WTC11 (cell line): Measurements from ENCODE around the gene GFRA1. TPM values are rescaled to one million over a fixed set of nuclear protein-coding genes. Genes with fewer than 3 reads are reported as not detected.

Experiments used
- ATAC-seq: fragments of 200-7000 bp; cut with Tn5 transposase; 2 replicates; pipeline ENCODE4 v1.10.0; 2021; ENCODE audit warnings: mild to moderate bottlenecking, moderate library complexity
- CTCF ChIA-PET: fragments of 300-600 bp; sonication (Branson Sonifier 250); formaldehyde crosslinking; loops from one replicate; lab custom pipeline; 2021; ENCODE audit warnings: antibody characterized with exemption; lab: Charles Lee
- POLR2A ChIA-PET: fragments of 350-600 bp; sonication (Branson Sonifier 250); formaldehyde crosslinking; loops from one replicate; lab custom pipeline; 2021; ENCODE audit warnings: antibody characterized with exemption; lab: Charles Lee
- DNase-seq: peaks from one replicate; pipeline ENCODE4 v3.0.0; 2021; ENCODE audit warnings: low spot score
- H3K27ac Mint-ChIP-seq: 2 replicates; pipeline ENCODE4 v1.8.0; 2021; ENCODE audit warnings: mixed read lengths
- H3K27me3 Mint-ChIP-seq: 2 replicates; pipeline ENCODE4 v1.8.0; 2021; ENCODE audit warnings: low read depth, mild to moderate bottlenecking, moderate library complexity, mixed read lengths
- H3K36me3 Mint-ChIP-seq: 2 replicates; pipeline ENCODE4 v1.8.0; 2021; ENCODE audit warnings: mixed read lengths
- H3K4me1 Mint-ChIP-seq: 2 replicates; pipeline ENCODE4 v1.8.0; 2022; ENCODE audit warnings: mixed read lengths
- H3K4me3 Mint-ChIP-seq: 2 replicates; pipeline ENCODE4 v1.8.0; 2021; ENCODE audit warnings: mild to moderate bottlenecking, moderate library complexity, mixed read lengths
- H3K9me3 Mint-ChIP-seq: 2 replicates; pipeline ENCODE4 v1.8.0; 2021; ENCODE audit warnings: mixed read lengths
- AR ChIP-seq: fragments of 250-450 bp; sonication (Bioruptor Pico); IDR thresholded peaks from 2 replicates; pipeline ENCODE4 v1.9.0; 2021; ENCODE audit warnings: mild to moderate bottlenecking
- CREM ChIP-seq: sonication (generic); formaldehyde crosslinking; IDR thresholded peaks from 2 replicates; pipeline ENCODE4 v1.8.1; 2022; ENCODE audit warnings: mild to moderate bottlenecking, missing genetic modification reagents, moderate library complexity
- E2F1 ChIP-seq: sonication (generic); formaldehyde crosslinking; IDR thresholded peaks from 2 replicates; pipeline ENCODE4 v1.8.0; 2022; ENCODE audit warnings: mild to moderate bottlenecking, missing genetic modification reagents
- E2F4 ChIP-seq: sonication (generic); formaldehyde crosslinking; IDR thresholded peaks from 2 replicates; pipeline ENCODE4 v1.8.1; 2022; ENCODE audit warnings: low read depth, mild to moderate bottlenecking, moderate library complexity, missing genetic modification reagents, borderline replicate concordance
- EMX1 ChIP-seq: fragments of 250-450 bp; sonication (Bioruptor Pico); IDR thresholded peaks from 2 replicates; pipeline ENCODE4 v1.8.0; 2021; ENCODE audit warnings: mild to moderate bottlenecking
- ERG ChIP-seq: fragments of 250-450 bp; sonication (Bioruptor Pico); IDR thresholded peaks from 2 replicates; pipeline ENCODE4 v1.8.0; 2021; ENCODE audit warnings: mild to moderate bottlenecking
- GABPB1 ChIP-seq: sonication (generic); formaldehyde crosslinking; IDR thresholded peaks from 2 replicates; pipeline ENCODE4 v1.8.1; 2023; ENCODE audit warnings: mild to moderate bottlenecking, missing genetic modification reagents
- IRF2 ChIP-seq: sonication (generic); formaldehyde crosslinking; IDR thresholded peaks from 2 replicates; pipeline ENCODE4 v1.8.0; 2022; ENCODE audit warnings: low read depth, missing genetic modification reagents, borderline replicate concordance
- JUN ChIP-seq: sonication (generic); formaldehyde crosslinking; IDR thresholded peaks from 2 replicates; pipeline ENCODE4 v1.8.0; 2023; ENCODE audit warnings: mild to moderate bottlenecking, missing genetic modification reagents
- NFATC4 ChIP-seq: fragments of 250-450 bp; sonication (Bioruptor Pico); IDR thresholded peaks from 2 replicates; pipeline ENCODE4 v1.9.0; 2021; ENCODE audit warnings: mild to moderate bottlenecking
- NFYB ChIP-seq: sonication (generic); formaldehyde crosslinking; conservative IDR thresholded peaks from 2 replicates; pipeline ENCODE4 v1.8.0; 2022; ENCODE audit warnings: low read depth, missing genetic modification reagents
- NR1H2 ChIP-seq: sonication (generic); formaldehyde crosslinking; IDR thresholded peaks from 2 replicates; pipeline ENCODE4 v1.9.0; 2021; ENCODE audit warnings: mild to moderate bottlenecking, moderate library complexity, missing genetic modification reagents
- PRRX2 ChIP-seq: fragments of 250-450 bp; sonication (Bioruptor Pico); IDR thresholded peaks from 2 replicates; pipeline ENCODE4 v1.8.0; 2021; ENCODE audit warnings: mild to moderate bottlenecking
- RELA ChIP-seq: sonication (generic); formaldehyde crosslinking; IDR thresholded peaks from 2 replicates; pipeline ENCODE4 v1.8.1; 2022; ENCODE audit warnings: missing genetic modification reagents, mild to moderate bottlenecking, borderline replicate concordance
- ZNF232 ChIP-seq: sonication (generic); formaldehyde crosslinking; IDR thresholded peaks from 2 replicates; pipeline ENCODE4 v1.8.0; 2022; ENCODE audit warnings: mild to moderate bottlenecking, missing genetic modification reagents
- ZNF317 ChIP-seq: sonication (generic); formaldehyde crosslinking; IDR thresholded peaks from 2 replicates; pipeline ENCODE4 v1.8.1; 2023; ENCODE audit warnings: low read depth, mild to moderate bottlenecking, moderate library complexity, missing genetic modification reagents, borderline replicate concordance
- ZNF423 ChIP-seq: fragments of 250-450 bp; sonication (Bioruptor Pico); IDR thresholded peaks from 2 replicates; pipeline ENCODE4 v2.1.2; 2022; ENCODE audit warnings: mild to moderate bottlenecking, moderate library complexity
- total RNA-seq: library from RNA; stranded (reverse); gene quantifications from 3 replicates; pipeline ENCODE4 v1.2.3, GENCODE V29; 2021
- TF ChIP-seq, protein P1 (sequence below): fragments of 250-450 bp; sonication (Bioruptor Pico); conservative IDR thresholded peaks from 2 replicates; pipeline ENCODE4 v1.9.0; 2021; ENCODE audit warnings: mild to moderate bottlenecking
- TF ChIP-seq, protein P2 (sequence below): fragments of 250-450 bp; sonication (Bioruptor Pico); IDR thresholded peaks from 2 replicates; pipeline ENCODE4 v2.1.2; 2022; ENCODE audit warnings: mild to moderate bottlenecking, moderate library complexity
- TF ChIP-seq, protein P3 (sequence below): sonication (generic); formaldehyde crosslinking; IDR thresholded peaks from 2 replicates; pipeline ENCODE4 v1.8.1; 2023; ENCODE audit warnings: mild to moderate bottlenecking, missing genetic modification reagents
- TF ChIP-seq, protein P4 (sequence below): sonication (generic); formaldehyde crosslinking; IDR thresholded peaks from 2 replicates; pipeline ENCODE4 v1.8.0; 2023; ENCODE audit warnings: missing genetic modification reagents

GFRA1 gene
- total RNA-seq, 1 experiment from 2014 or later, result 4.4 TPM

DNA sequence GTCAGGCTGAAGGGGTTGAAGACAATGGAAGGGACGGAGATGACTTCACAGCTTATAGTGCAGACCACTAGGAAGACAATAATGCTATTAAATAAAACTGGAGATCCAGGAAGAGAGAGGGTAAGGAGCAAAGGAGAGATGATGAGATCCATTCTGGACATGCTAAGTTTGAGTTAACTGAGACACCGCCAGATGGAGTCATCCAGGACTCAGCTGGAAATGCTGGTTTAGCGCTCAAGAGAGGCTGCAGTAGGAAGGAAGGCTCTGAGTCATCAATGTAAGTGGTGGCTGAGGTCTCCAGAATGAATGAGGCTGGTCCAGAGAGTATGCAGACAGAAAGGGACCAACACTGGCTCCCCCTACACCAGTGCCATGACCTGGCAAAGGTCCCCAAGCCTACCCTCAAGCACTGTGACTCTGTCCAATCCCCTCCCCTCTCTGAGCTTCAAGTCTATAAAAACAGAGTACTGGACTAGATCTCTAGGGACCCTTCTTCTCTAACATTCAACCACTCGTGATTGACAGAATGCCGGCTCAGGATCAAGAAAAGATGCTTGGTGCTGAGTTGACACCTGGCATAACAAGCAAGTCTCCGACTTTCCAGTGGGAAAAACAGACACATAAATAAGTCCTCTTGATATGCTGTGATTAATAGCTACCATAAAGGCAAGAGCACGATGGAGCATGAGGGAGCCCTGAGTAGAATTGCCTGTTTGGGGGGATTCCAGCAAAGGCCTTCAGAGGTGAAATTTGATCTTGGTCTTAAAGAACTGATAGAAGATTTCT, 8.9 kb downstream of the GFRA1 start (continued):
- TF ChIP-seq, protein P1, sequence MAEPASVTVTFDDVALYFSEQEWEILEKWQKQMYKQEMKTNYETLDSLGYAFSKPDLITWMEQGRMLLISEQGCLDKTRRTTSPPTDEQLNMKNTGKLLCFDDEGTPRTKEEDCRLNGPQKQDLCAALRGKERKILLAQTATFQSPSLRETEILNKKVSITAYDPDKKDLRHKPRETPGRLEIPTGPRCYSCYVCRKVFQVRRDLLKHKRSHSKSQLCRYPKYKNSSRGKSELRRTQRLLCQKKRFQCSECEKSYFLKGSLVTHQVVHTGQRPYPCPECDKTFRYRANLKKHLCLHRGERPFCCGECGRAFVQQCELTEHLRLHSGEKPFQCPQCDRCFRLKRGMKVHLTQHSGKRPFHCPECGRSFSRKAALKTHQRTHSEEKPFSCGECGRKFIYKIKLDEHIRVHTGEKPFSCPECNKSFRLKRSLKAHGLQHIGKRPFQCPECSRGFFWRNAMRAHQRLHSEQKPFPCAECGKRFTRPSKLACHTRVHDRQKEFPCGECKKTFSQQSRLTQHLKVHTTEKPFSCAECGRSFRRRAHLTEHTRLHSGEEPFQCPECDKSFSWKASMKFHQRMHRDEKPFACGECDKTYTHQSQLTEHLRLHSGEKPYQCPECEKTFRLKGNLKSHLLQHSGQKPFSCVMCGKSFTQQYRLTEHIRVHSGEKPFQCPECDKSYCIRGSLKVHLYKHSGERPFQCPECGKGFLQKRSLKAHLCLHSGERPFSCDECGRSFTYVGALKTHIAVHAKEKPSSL (CRISPR knock-in tag), result no peak
- TF ChIP-seq ZNF232 (no peak), E2F4 (CRISPR knock-in tag) (no peak), NFATC4 (CRISPR knock-in tag) (no peak)
- TF ChIP-seq, protein P2, sequence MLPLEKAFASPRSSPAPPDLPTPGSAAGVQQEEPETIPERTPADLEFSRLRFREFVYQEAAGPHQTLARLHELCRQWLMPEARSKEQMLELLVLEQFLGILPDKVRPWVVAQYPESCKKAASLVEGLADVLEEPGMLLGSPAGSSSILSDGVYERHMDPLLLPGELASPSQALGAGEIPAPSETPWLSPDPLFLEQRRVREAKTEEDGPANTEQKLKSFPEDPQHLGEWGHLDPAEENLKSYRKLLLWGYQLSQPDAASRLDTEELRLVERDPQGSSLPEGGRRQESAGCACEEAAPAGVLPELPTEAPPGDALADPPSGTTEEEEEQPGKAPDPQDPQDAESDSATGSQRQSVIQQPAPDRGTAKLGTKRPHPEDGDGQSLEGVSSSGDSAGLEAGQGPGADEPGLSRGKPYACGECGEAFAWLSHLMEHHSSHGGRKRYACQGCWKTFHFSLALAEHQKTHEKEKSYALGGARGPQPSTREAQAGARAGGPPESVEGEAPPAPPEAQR, result no peak

GRCh38 chr10:116262678-116263077, 10.3 kb downstream of the GFRA1 start:
- no peak; the same call in 1 of the 2 replicates for ATAC-seq
- TF ChIP-seq NR1H2 (CRISPR knock-in tag) (no peak), JUN (CRISPR knock-in tag) (no peak), RELA (CRISPR knock-in tag) (no peak), ZNF423 (CRISPR knock-in tag) (no peak), GABPB1 (CRISPR knock-in tag) (no peak), AR (no peak), ERG (CRISPR knock-in tag) (no peak), ZNF317 (CRISPR knock-in tag) (no peak), EMX1 (CRISPR knock-in tag) (no peak), PRRX2 (no peak), E2F1 (CRISPR knock-in tag) (no peak), CREM (no peak), IRF2 (CRISPR knock-in tag) (no peak), NFYB (CRISPR knock-in tag) (no peak)
- TF ChIP-seq, protein P3, sequence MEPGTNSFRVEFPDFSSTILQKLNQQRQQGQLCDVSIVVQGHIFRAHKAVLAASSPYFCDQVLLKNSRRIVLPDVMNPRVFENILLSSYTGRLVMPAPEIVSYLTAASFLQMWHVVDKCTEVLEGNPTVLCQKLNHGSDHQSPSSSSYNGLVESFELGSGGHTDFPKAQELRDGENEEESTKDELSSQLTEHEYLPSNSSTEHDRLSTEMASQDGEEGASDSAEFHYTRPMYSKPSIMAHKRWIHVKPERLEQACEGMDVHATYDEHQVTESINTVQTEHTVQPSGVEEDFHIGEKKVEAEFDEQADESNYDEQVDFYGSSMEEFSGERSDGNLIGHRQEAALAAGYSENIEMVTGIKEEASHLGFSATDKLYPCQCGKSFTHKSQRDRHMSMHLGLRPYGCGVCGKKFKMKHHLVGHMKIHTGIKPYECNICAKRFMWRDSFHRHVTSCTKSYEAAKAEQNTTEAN, result no peak
- TF ChIP-seq, protein P4, sequence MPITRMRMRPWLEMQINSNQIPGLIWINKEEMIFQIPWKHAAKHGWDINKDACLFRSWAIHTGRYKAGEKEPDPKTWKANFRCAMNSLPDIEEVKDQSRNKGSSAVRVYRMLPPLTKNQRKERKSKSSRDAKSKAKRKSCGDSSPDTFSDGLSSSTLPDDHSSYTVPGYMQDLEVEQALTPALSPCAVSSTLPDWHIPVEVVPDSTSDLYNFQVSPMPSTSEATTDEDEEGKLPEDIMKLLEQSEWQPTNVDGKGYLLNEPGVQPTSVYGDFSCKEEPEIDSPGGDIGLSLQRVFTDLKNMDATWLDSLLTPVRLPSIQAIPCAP (CRISPR knock-in tag), result no peak
- Mint-ChIP-seq H3K4me1 (peaks cover 15% of the 10 kb centered on the region), H3K36me3 (no peaks in the 10 kb centered on the region), H3K4me3 (no peak overlapping the region), H3K9me3 (no peaks in the 10 kb centered on the region), H3K27ac (no peak overlapping the region), H3K27me3 (peaks cover 7% of the 10 kb centered on the region)
- no peak for DNase-seq
- CTCF ChIA-PET, result no interaction called here
- POLR2A ChIA-PET, result no interaction called here
